ENCODE data around the gene ZNF618. TPM values are rescaled to one million over a fixed set of nuclear protein-coding genes. Genes with fewer than 3 reads are reported as not detected.
A peak's percentile ranks its signal among the peaks of the same experiment; 100 is the strongest.

ZNF618 gene
- total RNA-seq, 2 donors from 2014 or later: 16.6 to 24.9 TPM

DNA sequence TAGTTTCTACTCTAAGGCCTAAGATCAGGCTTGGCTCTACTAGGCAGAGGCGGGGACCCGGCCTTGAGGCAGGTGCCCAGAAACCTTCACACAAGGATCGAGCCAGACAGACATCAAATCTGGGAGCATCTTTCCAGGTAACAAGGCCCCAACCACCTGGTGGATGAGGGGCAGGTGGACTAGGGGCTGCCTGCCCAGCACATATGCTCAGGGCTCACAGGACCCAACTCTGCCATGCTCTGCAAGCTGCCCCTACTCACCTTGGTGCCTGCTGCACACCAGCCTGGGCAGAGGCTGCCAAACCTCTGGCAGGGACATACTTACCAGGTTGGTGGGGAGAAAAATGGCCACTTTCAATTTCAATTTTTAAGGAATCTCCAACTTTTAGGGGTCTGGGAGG lies 2.2 kb upstream of the ZNF618 start:
- Histone ChIP-seq H3K36me3 (no peaks in the 10 kb centered on the region), H3K4me1 (ENCODE audit: control insufficient read depth in 1 of 2, low read depth in 2 of 2) (peaks cover 8 to 20% of the 10 kb centered on the region in 2 donors), H3K27me3 (replicated peaks; ENCODE audit: insufficient read depth) (no peaks in the 10 kb centered on the region), H3K4me3 (no peak overlapping the region), H3K27ac (no peak overlapping the region), H3K9me3 (no peaks in the 10 kb centered on the region)
- DNase-seq (ENCODE audit: low spot score) (no peak), ATAC-seq (ENCODE audit: insufficient number of reproducible peaks, low FRiP score, low read depth) (no peak)
- TF ChIP-seq CTCF (IDR thresholded peaks at IDR 0.05): no peak

DNA sequence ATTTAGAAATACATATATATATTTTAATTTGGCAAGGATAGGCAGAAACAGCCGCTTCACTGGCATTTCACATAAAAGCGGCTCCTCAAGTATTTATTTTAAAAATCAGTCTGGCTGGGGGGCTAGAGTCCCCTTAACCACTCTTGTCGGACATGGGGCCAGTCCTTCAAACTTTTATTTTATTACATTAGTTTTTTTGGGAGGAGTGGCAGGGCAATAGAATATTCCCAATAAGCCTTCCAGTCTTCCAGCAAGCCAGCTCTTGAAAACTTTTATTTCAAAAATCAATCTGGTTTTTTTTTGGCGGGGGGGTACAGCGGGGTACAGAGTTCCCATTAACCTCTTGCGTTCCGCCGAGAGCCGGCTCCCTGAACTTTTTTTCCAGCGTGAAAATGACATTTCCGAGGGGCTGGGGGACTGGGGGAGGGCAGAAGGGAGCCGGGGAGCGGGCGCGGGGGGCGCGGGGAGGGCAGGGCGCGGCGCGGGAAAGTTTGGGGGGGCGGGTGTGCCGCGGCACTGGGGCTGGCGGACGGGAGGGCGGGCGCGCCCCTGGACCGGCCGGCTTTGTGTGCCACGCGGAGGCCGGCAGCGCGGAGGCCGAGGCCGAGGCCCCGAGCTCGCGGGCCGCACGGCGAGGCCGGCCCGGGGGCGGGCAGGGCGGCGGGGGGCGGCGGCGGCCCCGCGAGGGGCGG lies 504 bp upstream of the ZNF618 start:
- H3K4me3 ChIP-seq: peak overlapping the region; percentile 71
- no peaks in the 10 kb centered on the region for H3K36me3 ChIP-seq
- ATAC-seq (ENCODE audit: insufficient number of reproducible peaks, low FRiP score, low read depth): no peak
- no peak for DNase-seq (ENCODE audit: low spot score)
- no peaks in the 10 kb centered on the region for H3K9me3 ChIP-seq
- no peak for TF ChIP-seq CTCF (IDR thresholded peaks at IDR 0.05)
- H3K27me3 ChIP-seq (replicated peaks; ENCODE audit: insufficient read depth): no peaks in the 10 kb centered on the region
- H3K4me1 ChIP-seq (ENCODE audit: control insufficient read depth in 1 of 2, low read depth in 2 of 2): peaks cover 9 to 36% of the 10 kb centered on the region in 2 donors
- no peak overlapping the region for H3K27ac ChIP-seq

DNA sequence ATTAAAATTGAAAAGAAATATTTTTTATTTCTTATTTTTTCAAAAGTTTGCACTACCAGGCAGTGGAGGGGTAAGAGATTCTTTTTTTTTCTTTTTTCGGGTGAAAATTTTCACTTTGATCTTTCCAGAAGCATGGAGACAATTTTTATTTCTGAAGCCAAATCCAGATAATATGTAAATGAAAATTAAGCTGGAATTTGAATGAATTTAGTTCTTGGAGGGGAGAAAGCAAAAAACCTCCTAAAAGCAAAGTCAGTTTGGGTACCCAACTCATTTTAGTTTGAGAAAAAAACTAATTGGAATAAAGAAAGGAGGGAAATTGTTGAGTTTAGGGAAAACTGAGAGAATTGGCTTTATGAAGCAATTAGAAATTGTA lies 872 bp downstream of the ZNF618 start:
- Histone ChIP-seq H3K27ac (no peak overlapping the region), H3K27me3 (replicated peaks; ENCODE audit: insufficient read depth) (no peaks in the 10 kb centered on the region), H3K4me1 (ENCODE audit: control insufficient read depth in 1 of 2, low read depth in 2 of 2) (peaks cover 9 to 47% of the 10 kb centered on the region in 2 donors), H3K4me3 (peak overlapping the region; percentile 98), H3K36me3 (no peaks in the 10 kb centered on the region), H3K9me3 (no peaks in the 10 kb centered on the region)
- no peak for TF ChIP-seq CTCF (IDR thresholded peaks at IDR 0.05)
- no peak for ATAC-seq (ENCODE audit: insufficient number of reproducible peaks, low FRiP score, low read depth)
- DNase-seq (ENCODE audit: low spot score): no peak

GRCh38 chr9:113879318-113879717 lies 3.2 kb downstream of the ZNF618 start:
- Histone ChIP-seq H3K4me3 (peak overlapping the region; percentile 49), H3K4me1 (ENCODE audit: control insufficient read depth in 1 of 2, low read depth in 2 of 2) (peaks cover 11 to 65% of the 10 kb centered on the region in 2 donors), H3K27me3 (replicated peaks; ENCODE audit: insufficient read depth) (no peaks in the 10 kb centered on the region), H3K36me3 (no peaks in the 10 kb centered on the region), H3K27ac (peak overlapping the region; percentile 62 to 71), H3K9me3 (no peaks in the 10 kb centered on the region)
- no peak for DNase-seq (ENCODE audit: low spot score)
- no peak for ATAC-seq (ENCODE audit: insufficient number of reproducible peaks, low FRiP score, low read depth)
- TF ChIP-seq CTCF (IDR thresholded peaks at IDR 0.05): no peak

DNA sequence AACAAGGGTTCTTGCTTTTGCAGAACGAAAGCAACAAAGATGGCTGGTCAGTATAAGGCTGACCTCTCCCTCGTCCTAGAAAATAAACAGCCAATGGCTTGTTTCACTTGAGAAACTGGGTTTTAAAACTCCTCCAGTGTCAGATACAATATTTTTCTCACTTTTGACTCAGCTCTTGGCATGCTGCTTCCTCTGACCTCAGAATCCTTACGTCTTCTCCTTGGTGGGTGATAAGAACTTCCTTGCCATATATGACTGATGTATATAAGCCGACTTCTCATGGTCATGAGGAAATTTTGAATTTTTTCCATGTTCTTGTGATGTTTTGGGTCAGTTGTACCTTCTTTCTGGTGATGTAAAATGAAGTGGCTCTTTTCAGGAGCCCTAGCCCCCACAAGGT lies 3.8 kb downstream of the ZNF618 start:
- H3K27me3 ChIP-seq (replicated peaks; ENCODE audit: insufficient read depth): no peaks in the 10 kb centered on the region
- ATAC-seq (ENCODE audit: insufficient number of reproducible peaks, low FRiP score, low read depth) (peak; percentile 13), DNase-seq (ENCODE audit: low spot score) (no peak)
- peaks cover 11 to 70% of the 10 kb centered on the region in 2 donors for H3K4me1 ChIP-seq (ENCODE audit: control insufficient read depth in 1 of 2, low read depth in 2 of 2)
- peak overlapping the region; percentile 62 to 71 for H3K27ac ChIP-seq
- no peaks in the 10 kb centered on the region for H3K36me3 ChIP-seq
- no peaks in the 10 kb centered on the region for H3K9me3 ChIP-seq
- peak overlapping the region; percentile 49 for H3K4me3 ChIP-seq
- no peak for TF ChIP-seq CTCF (IDR thresholded peaks at IDR 0.05)

Data from thoracic aorta (tissue), 2 donors.